ENCODE data around the gene DPCD.
A peak's percentile ranks its signal among the peaks of the same experiment; 100 is the strongest.

Gene DPCD

DNA sequence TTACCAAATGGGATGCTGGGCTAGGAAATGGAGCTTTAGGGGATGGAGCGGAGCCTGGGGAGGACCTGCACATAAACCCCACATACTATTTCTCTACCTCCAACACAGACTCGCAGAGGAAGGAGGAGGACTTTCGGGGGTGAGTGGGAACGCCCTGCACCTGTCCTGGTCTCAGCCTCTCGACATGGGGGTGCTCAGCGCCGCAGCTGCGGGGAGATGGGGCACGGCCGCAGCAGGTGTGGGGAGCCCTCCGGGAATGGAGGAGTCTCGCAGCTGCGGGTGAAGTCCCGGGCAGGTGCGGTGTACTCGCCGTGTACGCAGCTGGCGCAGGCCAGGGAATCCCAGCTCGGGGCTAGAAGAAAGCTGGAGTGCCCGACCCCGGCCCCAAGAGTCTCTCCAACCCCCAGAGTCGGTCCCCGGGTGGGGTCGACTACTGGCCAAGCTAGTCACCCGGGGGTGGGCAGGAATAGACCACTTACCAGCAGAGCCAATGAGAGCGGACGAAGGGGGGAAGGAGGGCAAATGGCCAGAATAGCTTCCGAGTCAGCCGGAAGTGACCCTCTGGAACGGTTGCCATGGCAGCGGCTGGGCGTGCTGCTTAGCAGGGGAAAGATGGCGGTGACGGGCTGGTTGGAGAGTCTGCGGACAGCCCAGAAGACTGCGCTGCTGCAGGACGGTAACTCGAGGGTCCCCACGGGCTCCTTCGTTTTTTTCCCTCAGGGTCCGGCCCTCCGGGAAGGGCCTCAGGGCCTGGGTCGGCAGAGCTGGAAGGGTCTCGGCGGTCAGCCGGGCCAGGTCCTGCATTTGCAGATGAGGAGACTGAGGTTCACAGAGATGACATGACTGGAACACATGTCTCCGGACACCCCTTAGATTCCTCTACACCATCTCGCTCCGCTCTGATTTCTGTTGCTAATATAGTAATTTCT, at the start of gene DPCD, which contains the start of gene POLL:
Gene DPCD (plus strand): TSS at position 597 of the 929 bp plus-strand sequence. CDS start 16 bp downstream, at position 613.
Gene POLL (minus strand): TSS at position 533 of the 929 bp plus-strand sequence. CDS start 897 bp downstream, outside the sequence.
- peak; percentile 80 for DNase-seq (ENCODE audit: low read depth)

DNA sequence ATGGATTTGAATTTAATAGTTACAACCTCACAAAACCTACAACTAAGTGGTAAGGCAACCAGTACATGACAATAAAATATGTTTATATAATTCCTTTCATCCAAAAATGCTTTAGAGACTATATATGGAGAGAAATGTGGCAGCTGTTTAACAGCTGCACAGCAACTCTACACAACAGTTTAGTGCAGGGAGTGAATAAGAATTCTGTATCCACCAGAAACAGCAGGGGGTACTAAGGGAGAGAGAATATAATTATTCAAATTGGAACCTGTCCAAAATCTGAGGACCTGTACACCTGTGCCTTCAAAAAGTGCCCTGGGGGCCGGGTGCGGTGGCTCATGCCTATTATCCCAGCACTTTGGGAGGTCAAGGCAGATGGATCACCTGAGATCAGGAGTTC, 49.7 kb upstream of the DPCD start:
- no peak for DNase-seq (ENCODE audit: low read depth)

DNA sequence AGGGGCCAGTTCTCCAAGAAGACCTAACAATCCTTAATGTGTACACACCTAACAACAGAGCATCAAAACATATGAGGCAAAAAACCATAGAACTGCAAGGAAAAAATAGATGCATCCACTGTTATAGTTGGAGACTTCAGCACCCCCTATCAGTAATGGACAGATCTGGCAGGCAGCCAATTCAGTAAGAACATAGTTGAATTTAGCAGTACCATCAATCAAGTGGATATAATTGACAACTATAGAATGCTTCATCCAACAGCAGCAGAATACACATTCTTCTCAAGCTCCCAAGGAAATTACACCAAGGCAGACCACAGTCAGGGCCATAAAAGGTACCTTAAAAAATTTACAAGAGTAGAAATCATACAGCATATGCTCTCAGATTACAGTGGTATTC, 42.2 kb upstream of the DPCD start:
- no peak for DNase-seq (ENCODE audit: low read depth)

DNA sequence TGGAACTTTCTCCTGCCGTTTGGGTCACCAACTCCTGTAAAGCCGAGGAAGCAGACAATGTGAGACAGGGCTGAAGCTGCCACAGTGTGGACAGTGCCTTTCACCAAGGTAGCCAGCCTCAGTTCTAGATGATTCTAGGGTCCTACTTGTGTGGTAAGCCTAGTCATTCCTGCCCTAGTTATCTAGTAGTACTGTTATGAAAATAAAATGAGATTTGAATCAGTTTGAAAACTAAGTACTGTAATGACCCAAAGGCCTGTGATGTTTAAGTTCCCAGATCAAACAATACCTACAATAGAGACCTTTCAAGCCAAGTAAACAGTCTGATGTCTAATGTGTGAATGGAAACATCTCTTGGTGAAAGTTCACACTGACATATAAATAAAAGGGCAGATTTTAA, 37.2 kb upstream of the DPCD start:
- DNase-seq (ENCODE audit: low read depth): no peak

DNA sequence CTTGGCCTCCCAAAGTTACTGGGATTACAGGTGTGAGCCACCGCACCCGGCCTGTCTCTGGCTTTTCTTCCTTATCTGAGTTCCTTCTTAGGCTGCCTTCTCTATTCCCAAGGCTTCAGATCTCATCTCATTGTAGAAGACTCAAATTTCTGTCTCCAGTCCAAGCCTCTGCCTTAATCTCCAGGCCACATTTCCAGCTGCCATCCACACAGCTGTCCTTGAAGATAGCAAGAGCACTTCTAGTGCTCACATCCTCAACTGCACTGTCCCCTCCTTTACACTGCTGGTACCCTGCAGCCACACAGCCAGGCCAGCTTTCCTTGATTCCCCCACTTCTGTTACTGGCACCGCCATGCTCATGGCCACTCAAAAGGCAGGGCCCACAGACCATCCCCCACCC, 35.7 kb upstream of the DPCD start:
- DNase-seq (ENCODE audit: low read depth): no peak

DNA sequence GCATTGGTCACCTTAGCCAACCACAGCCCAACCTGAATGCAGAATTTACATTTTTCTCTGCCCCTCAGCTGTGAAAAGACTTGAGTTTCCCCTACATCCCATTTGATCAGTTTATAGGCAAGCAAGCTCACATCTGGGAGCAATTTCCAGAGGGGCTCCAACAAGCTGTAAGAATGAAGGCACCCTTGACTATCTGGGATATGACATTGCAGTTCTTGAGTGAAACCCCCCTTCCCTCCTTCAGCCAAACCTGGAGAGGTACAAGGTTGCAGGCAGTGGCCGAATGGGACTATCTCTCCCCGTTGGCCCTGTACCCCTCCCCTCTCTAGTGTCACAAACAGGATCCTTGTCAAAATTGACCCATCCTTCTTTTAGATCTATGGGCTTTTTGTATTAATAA, 30.6 kb upstream of the DPCD start:
- no peak for DNase-seq (ENCODE audit: low read depth)

DNA sequence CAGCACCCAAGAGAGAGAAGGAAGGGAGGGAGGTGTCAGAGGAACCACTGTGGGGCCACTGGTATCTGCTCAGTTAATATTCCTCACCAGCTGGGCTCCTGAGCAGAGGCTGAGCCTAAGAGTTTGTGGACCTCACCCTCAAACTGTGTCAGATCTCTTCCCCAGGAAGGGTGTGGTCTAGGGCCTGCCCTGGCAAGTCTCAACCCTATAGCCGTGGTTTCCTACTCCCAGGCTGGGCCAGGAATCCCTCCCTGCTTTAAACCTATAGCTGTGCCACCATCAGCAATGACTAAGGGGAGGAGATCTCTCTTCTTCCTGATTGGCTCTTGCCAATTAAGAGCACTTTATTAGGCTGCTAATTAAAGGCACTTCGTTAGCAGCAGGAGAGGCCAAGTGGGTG, 29.9 kb upstream of the DPCD start:
- no peak for DNase-seq (ENCODE audit: low read depth)

DNA sequence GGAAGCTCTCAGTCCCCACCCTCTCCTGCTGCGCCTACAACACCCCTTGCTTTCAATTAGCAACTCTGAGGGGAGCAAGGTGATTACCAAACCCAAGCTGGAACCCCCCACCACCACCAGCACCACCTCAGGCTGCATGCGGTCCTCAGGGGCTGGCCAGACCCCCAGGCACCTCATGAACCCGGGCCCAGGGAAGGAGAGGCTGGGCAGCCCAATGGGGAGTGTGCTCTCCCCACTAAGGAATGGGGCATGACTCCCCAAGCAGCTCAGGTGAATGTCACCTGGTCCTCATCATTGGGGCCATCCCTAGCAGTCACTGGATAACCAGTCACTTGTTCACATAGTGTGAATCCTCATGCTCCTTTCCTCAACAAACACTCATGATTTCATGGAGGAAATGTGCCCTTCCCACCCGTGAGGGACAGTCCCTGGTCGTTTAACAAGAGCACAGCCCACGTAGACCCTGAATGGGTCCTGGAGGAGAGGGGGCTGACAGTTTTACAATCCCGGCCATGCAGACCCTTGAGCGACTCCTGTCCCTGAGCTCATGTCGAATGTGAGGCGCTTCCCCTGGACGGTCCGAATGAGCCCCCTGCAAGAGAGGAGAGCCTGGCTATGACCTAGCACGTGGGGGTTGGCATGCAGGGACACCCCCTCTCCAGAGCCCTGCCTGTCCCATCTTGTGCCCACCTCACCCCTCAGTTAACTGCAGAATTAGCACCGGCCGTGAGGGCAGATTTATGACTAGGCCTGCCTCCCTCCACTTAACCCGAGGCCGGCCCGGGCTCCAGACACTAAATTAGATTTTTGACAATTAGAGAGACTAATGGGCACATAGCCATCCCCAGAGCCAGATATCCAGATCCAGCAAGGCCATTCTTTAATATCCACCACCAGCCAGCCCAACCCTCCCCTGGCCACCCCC, 29.2 kb upstream of the DPCD start:
- DNase-seq (ENCODE audit: low read depth): no peak

DNA sequence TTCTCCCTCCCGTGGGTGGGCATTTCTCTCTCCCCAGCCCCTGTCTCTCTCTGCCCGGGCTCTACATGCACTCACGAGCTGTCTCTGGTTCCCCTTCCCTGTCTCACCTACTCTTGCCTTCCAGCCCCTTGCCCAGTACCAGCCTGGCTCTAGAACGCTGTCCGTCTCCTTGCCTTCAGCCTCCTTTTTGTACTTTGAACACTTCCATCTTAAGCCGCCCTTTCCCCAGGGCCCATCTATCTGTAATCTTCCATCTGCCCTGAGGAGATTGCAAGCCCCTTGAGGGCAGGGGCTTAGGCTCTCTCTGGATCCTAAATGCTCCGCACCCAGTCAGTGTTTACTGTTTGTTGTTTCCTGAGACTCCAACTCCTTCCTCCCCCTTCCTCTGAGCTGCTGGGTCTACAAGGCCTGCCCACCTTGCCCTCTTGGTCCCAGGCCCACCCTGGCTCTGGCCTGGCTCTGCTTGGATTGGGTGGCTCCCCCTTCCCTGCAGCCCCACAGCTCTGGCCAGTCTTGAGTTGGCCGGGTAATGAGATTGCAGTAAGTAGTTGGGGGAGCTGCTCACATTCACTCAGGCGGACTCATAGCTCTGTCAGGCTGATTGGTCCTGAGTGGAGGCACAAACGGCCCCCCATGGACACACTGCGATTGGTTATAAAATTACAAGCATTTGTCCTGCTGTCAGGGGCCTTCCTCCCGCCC, 28.4 kb upstream of the DPCD start:
- no peak for DNase-seq (ENCODE audit: low read depth)

DNA sequence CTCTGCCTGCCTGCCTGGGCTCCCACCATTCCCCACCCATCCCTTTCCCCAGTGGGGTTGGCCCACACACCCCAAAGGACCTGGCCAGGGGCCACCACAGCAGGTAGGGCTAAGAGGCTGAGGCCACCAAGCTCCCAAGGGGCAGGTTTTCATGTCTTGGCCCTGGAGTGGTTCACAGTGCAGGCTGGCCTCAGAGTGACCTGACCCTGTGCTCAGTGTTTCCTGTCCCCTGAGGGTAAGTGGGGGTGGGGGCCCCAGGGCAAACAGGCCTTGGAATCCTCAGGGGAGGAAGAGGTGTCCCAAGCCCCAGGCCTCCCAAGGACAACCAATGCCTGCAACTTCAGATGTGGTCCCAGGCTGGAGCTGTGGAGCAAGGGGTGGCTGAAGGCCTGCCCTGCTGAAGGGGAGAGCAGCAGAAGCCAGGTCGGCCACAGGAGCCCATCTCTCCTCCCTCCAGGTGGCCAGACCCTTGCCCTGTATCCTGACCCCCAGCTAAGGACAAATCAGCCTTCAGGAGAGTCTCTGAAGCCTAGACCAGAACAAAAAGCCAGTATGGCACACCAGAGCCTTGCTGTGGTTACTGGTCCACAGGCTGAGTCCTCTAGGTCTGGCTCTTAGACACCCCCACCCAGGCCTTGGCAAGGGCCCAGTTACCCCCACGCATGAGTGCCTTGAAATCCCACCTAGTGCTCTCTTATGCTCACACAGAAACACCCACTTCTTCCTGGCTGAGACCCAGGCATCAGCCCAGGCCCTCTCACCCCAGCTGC, 27.6 kb upstream of the DPCD start:
- no peak for DNase-seq (ENCODE audit: low read depth)

DNA sequence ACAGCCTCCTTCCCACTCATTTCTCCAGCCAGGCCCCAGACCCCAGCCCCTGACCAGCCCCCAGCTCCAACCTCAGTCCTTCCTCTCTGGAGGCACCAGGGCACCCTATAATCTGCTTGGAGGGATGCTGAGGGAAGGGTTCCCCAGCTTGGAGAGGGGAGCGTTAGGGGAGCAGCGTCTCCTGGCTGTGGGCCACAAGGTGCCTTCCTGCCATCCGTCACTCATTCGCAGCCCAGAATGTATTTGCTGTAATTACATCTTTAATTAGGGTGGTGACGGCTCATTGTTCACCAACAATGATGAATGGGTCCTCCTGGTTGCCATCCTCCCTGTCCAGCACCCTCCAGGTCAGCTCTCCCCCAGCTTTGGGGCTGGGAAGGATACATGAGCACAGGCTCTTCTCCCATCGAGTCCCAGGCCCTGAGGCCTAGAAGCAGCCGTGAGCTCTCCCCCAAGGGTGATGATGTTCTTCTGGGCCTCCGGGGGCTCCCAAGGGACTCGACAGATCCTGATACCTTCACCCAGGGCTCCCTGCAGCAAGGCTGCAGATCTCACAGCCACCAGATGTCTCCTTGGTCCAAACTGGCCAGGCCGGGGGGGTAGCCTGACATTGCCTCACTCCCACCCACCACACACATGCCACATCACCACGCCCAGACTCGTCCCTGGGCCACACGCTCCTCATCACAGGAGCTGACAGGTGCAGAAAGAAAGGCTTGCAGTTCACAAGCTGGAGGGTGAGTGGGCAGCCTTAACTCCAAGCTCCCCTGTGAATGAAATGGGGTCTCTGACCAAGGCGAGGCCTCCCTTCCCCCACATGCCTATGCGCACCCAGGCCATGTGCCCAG, 26.8 kb upstream of the DPCD start:
- no peak for DNase-seq (ENCODE audit: low read depth)

DNA sequence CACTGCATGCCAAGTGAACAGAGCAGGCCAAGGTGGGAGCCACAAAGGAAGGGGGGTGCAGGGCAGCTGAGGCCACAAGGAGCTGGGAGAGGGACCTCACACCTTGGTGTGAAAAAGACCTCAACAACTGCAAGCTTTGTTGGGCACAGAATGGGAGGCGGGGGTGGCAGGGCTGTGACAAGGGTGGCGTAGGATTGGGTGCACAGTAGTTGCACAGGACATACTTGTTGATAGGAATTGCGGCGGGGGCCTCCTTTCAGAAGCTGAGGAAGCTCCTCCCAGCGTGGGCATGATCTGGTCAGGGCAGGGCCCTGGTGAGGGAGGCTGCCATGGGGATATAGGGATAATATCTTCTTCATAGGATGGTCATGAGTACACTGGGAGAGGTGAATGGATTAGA, 25.9 kb upstream of the DPCD start:
- no peak for DNase-seq (ENCODE audit: low read depth)

DNA sequence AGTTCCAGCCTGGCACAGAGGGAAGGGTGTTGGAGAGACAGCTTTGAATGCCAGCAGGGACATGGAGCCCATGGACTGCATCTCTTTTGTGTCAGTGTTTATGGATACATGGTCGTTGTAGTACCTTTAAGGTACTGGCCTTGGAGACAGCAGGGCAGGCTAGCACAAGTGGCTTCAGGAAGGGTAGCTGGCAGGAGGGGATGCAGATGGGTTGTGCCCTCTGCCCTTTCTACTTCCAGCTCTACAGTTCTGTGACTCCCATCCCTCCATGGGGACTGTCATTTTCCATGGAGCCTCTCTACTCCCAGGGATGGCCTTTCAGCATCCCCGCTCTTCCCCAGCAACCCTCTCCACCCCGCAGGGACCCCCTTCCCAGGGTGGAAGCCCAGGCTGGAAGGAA, 25.1 kb upstream of the DPCD start:
- DNase-seq (ENCODE audit: low read depth): no peak

DNA sequence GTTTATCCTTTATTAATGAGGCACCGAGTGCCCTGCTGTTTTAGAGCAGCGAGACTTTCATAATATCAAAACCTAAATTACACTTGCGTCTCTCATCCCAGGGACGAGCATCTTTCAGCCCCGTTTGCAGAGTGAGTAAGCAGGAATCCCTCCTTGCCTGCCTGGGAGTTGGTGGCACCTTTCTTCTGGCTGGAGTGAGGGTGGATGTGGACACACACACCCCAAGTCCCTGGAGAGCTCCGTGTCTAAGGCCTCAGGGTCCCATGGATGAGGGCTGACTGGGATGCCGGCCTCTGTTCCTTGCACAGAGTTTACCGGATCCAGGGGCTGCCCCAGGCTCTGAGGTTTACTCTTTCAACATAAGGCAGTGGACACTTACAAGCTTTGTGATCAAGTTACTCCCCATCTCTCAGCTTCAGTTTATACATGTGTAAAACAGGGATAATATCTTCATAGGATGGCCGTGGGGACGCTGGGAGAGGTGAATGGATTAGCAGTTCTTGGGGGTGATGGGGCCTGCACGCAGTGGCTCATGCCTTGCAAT, 24.6 kb upstream of the DPCD start:
- DNase-seq (ENCODE audit: low read depth): no peak

DNA sequence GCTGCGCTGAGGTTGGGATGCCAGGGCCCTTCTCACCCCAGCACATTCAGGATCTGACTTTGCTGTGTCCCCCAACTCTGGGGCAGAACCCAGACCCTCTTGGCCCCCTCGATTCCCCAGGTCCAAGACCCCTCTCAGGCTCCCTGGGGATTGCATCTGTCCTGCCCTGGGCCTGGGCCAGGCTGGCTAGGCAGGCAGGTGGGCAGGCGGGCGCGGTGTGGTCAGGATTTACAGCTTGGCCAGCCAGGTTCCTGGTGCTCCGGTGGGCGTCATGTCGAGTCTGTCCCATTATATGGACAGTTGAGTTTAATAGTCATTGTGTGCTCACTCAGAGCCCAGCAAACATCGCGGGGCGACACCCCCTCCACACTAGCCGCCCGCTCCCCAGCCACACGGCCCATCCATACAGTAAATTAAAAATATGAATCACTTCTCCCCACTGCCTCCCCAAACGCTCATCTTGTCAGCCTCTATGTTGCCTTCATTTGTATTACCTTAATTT, 23.6 kb upstream of the DPCD start:
- DNase-seq (ENCODE audit: low read depth): no peak

DNA sequence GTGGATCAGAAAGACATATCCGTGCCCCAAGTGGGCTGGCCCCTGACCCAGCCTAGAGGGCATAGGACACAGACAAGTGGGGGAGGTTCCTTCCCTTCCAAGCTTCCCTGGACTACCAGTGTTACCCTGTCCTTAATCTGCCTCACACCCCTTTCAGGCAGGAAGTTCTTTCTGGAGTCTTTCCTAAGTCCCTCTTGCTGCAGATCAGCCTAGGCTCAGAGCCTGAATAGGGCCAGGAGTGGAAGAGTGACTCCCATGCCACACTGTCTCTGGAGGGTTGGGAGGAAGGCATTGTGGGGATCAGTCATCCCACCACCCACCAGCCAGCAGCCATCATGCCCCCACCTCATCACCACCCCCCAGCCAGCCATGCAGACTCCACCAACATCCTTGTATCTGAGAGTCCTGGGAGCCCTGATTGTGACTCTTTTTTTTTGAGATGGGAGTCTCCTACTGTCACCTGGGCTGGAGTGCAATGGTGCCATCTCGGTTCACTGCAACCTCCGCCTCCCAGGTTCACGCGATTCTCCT, 22.7 kb upstream of the DPCD start:
- DNase-seq (ENCODE audit: low read depth): no peak

DNA sequence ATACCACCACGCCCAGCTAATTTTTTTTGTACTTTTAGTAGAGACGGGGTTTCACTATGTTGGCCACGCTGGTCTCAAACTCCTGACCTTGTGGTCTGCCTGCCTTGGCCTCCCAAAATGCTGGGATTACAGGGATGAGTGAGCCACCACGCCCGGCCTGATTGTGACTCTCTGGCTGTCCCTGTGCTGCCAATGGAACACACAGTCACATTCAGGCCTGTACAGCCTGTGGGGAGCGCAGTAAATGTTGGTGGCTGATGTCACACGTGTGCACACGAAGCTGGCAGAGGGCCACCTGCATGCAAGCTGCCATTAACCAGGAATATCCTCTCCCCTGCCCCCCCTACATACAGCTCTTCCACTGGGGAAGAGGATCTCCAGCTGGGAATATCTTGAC, 22.2 kb upstream of the DPCD start:
- DNase-seq (ENCODE audit: low read depth): no peak

DNA sequence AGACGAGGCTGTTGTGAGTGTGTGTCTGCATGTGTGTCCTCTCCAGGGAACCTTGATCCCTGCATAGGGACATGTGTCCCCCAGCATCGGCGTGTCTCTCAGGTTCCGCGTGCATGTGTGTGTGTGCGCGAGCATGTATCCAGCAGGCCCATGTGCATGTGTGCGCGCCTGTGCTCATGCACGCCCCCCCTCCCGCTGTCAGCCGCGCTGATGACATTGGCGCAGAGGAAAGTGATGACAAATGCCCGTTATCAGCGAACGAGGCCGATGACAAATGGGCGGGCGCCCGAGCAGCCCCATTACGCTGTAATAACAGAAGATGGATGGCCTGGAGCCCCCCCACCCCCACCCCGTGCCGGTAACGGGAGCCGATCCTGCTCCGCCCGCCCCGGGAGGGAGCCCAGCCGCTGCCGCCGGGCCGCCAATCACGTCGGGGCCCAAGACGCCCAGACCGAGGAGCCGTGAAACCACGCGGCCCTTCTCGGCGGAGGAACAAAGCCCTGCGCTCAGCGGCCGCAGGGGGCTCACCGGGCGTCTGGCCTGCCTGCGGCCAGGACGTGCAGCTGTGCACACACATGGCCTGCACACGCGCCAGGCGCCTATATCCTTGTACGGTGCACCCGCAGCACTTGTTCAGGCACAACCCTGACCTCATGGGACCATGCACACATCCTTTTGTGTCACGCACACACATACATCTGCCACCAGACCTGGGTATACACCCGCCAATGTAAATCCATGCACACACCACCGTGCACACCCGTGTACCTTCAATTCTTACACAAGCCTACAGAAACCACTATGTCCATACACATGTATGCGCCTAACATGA, 21.6 kb upstream of the DPCD start:
- DNase-seq (ENCODE audit: low read depth): no peak

All from HS-5 (cell line).